CD14-positive monocyte (primary cell): ENCODE data around the gene CRB2. TPM values are rescaled to one million over a fixed set of nuclear protein-coding genes. Genes with fewer than 3 reads are reported as not detected.

Experiments
- DNase-seq, 3 donors: peaks; one replicate each; pipeline ENCODE4 v3.0.0-alpha.2; 2011 to 2022
- H2AFZ ChIP-seq: 2 replicates; pipeline ENCODE4 v1.6.0; 2012; ENCODE audit warnings: mild to moderate bottlenecking, low read depth, low read length, inconsistent platforms; ENCODE audit not compliant: insufficient read depth, poor library complexity, severe bottlenecking
- H3K27ac ChIP-seq, 2 donors: 1 replicate in 1 of 2; 2 replicates in 1 of 2; pipeline ENCODE4 v1.5.1; 2012 to 2013; ENCODE audit warnings: low read length in 2 of 2, control low read depth in 1 of 2, inconsistent platforms in 1 of 2, low read depth in 1 of 2, mild to moderate bottlenecking in 1 of 2
- H3K27me3 ChIP-seq, 2 donors: one replicate each; pipeline versions ENCODE4 v1.6.0 to v1.6.1; 2011 to 2013; ENCODE audit warnings: low read length in 2 of 2; ENCODE audit not compliant: control insufficient read depth in 2 of 2, insufficient read depth in 2 of 2
- H3K36me3 ChIP-seq, 2 donors: replicated peaks in 1 of 2; 1 replicate in 1 of 2; 2 replicates in 1 of 2; pipeline versions ENCODE4 v1.5.1 to v1.6.1; 2012 to 2013; ENCODE audit warnings: low read length in 2 of 2, control low read depth in 1 of 2, inconsistent platforms in 1 of 2, mild to moderate bottlenecking in 1 of 2; ENCODE audit not compliant: insufficient read depth in 2 of 2, control insufficient read depth in 1 of 2
- H3K4me1 ChIP-seq, 2 donors: 1 replicate in 1 of 2; 2 replicates in 1 of 2; pipeline versions ENCODE4 v1.5.1 to v1.6.1; 2012 to 2013; ENCODE audit warnings: low read length in 2 of 2, control low read depth in 1 of 2, inconsistent platforms in 1 of 2, mild to moderate bottlenecking in 1 of 2, moderate library complexity in 1 of 2; ENCODE audit not compliant: insufficient read depth in 2 of 2, control insufficient read depth in 1 of 2
- H3K4me2 ChIP-seq: replicated peaks from 2 replicates; pipeline ENCODE3; 2012; ENCODE audit warnings: low read length, moderate library complexity, mild to moderate bottlenecking; ENCODE audit not compliant: poor library complexity, severe bottlenecking; ENCODE audit errors: extremely low read depth
- H3K4me3 ChIP-seq, 3 experiments: fragments of 200-600 bp in 1 of 3; sonication (generic) in 1 of 3; replicated peaks in 1 of 3; 1 replicate in 2 of 3; 2 replicates in 1 of 3; pipeline ENCODE4 v1.5.1; 2011 to 2013; ENCODE audit warnings: low read length in 3 of 3, mild to moderate bottlenecking in 3 of 3, control low read depth in 2 of 3, low read depth in 2 of 3, inconsistent platforms in 1 of 3, moderate library complexity in 1 of 3
- H3K79me2 ChIP-seq: 2 replicates; pipeline ENCODE4 v1.6.0; 2012; ENCODE audit warnings: mild to moderate bottlenecking, control low read depth, inconsistent platforms, low read length, moderate library complexity; ENCODE audit not compliant: insufficient read depth
- H3K9ac ChIP-seq: 2 replicates; pipeline ENCODE4 v1.6.0; 2017; ENCODE audit warnings: low read length, mild to moderate bottlenecking; ENCODE audit not compliant: insufficient read depth, poor library complexity, severe bottlenecking
- H3K9me3 ChIP-seq, 2 donors: replicated peaks in 1 of 2; 1 replicate in 1 of 2; 2 replicates in 1 of 2; pipeline versions ENCODE4 v1.5.1 to v1.6.1; 2012 to 2013; ENCODE audit warnings: low read length in 2 of 2, control low read depth in 1 of 2; ENCODE audit not compliant: control insufficient read depth in 1 of 2, insufficient read depth in 1 of 2
- H4K20me1 ChIP-seq: 2 replicates; pipeline ENCODE4 v1.6.0; 2012; ENCODE audit warnings: mild to moderate bottlenecking, low read length, control low read depth, moderate library complexity; ENCODE audit not compliant: insufficient read depth
- H3K27ac Mint-ChIP-seq, 7 donors: one replicate each; pipeline ENCODE4 v1.8.0; 2020; ENCODE audit warnings: mild to moderate bottlenecking in 7 of 7, mixed read lengths in 7 of 7, moderate library complexity in 6 of 7, inconsistent platforms in 2 of 7
- H3K27me3 Mint-ChIP-seq, 3 donors: one replicate each; pipeline ENCODE4 v1.8.0; 2021 to 2022; ENCODE audit warnings: low read depth in 3 of 3, mild to moderate bottlenecking in 3 of 3, mixed read lengths in 3 of 3, moderate library complexity in 3 of 3, inconsistent platforms in 1 of 3
- H3K36me3 Mint-ChIP-seq, 2 donors: one replicate each; pipeline ENCODE4 v1.8.0; 2020; ENCODE audit warnings: mixed read lengths in 2 of 2, inconsistent platforms in 1 of 2, mild to moderate bottlenecking in 1 of 2
- H3K4me1 Mint-ChIP-seq: one replicate; pipeline ENCODE4 v1.8.0; 2020; ENCODE audit warnings: mild to moderate bottlenecking, mixed read lengths
- H3K4me3 Mint-ChIP-seq, 2 donors: one replicate each; pipeline ENCODE4 v1.8.0; 2020; ENCODE audit warnings: mild to moderate bottlenecking in 2 of 2, mixed read lengths in 2 of 2, moderate library complexity in 1 of 2
- H3K9me3 Mint-ChIP-seq, 7 donors: one replicate each; pipeline ENCODE4 v1.8.0; 2020 to 2022; ENCODE audit warnings: mixed read lengths in 7 of 7, mild to moderate bottlenecking in 6 of 7, moderate library complexity in 6 of 7, inconsistent platforms in 2 of 7
- CTCF ChIP-seq: fragments of 200-600 bp; IDR thresholded peaks from one replicate; pipeline ENCODE4 v1.8.0; 2022; ENCODE audit warnings: antibody characterized with exemption, mild to moderate bottlenecking
- WGBS: methylation state at CpG from one replicate; pipeline ENCODE4 v1.1.5; 2013; ENCODE audit warnings: missing lambda C conversion rate; ENCODE audit not compliant: insufficient coverage; 5-methylcytosine and 5-hydroxymethylcytosine counted together
- intact Hi-C, 2 donors: fragments of 100-400 bp; cut with micrococcal nuclease; formaldehyde crosslinking; loops; one replicate each; pipeline versions ENCODE4 v1.15.0 to v1.15.1; 2023
- polyA plus RNA-seq, 3 donors: library from polyadenylated mRNA; depleted of rRNA in 1 of 3; unstranded in 2 of 3; stranded (reverse) in 1 of 3; fragments of 300-500 nt in 2 of 3; fragments of >200 nt in 1 of 3; fragmentation: Illumina TruSeq in 2 of 3; gene quantifications; 1 replicate in 2 of 3; 2 replicates in 1 of 3; pipeline ENCODE4 v1.2.3, GENCODE V29; 2012 to 2021

Gene CRB2
- polyA plus RNA-seq, 3 donors, result not detected

GRCh38 chr9:123421186-123421585, 65.2 kb downstream of the CRB2 start:
- H3K9me3 Mint-ChIP-seq, result no peaks in the 10 kb centered on the region
- H3K9me3 ChIP-seq, result no peaks in the 10 kb centered on the region
- peaks cover 2% of the 10 kb centered on the region for H3K4me1 Mint-ChIP-seq
- no peak overlapping the region for H2AFZ ChIP-seq
- intact Hi-C loops, result no loop called here
- no peak overlapping the region for H3K9ac ChIP-seq
- H3K79me2 ChIP-seq, result no peaks in the 10 kb centered on the region
- no peak overlapping the region for H3K4me3 Mint-ChIP-seq
- H3K27ac ChIP-seq, result no peak overlapping the region
- H4K20me1 ChIP-seq, result peaks cover 28% of the 10 kb centered on the region
- 97% methylated on average over 12 of the region's 13 CpGs for WGBS
- H3K27ac Mint-ChIP-seq, result no peak overlapping the region
- peaks cover 87 to 100% of the 10 kb centered on the region in 2 donors for H3K36me3 ChIP-seq
- peaks cover 0 to 6% (median 3%) of the 10 kb centered on the region in 3 donors for H3K27me3 Mint-ChIP-seq
- H3K4me3 ChIP-seq, result no peak overlapping the region
- peaks cover 0 to under 1% of the 10 kb centered on the region in 2 donors for H3K4me1 ChIP-seq
- DNase-seq, result no peak
- no peak overlapping the region for H3K4me2 ChIP-seq
- H3K36me3 Mint-ChIP-seq, result peaks cover 92 to 94% of the 10 kb centered on the region in 2 donors
- no peak for TF ChIP-seq CTCF
- H3K27me3 ChIP-seq, result no peaks in the 10 kb centered on the region

- no peak for TF ChIP-seq CTCF
- peaks cover 9% of the 10 kb centered on the region for H3K4me1 Mint-ChIP-seq
- Histone ChIP-seq H3K4me3 (no peak overlapping the region), H3K4me2 (no peak overlapping the region), H3K27ac (no peak overlapping the region), H3K9ac (no peak overlapping the region), H3K36me3 (peaks cover 85 to 100% of the 10 kb centered on the region in 2 donors), H4K20me1 (peaks cover 36% of the 10 kb centered on the region), H3K79me2 (no peaks in the 10 kb centered on the region), H3K27me3 (no peaks in the 10 kb centered on the region), H2AFZ (no peak overlapping the region), H3K4me1 (peaks cover 2 to 7% of the 10 kb centered on the region in 2 donors), H3K9me3 (no peaks in the 10 kb centered on the region)
- intact Hi-C loops, result no loop called here
- H3K9me3 Mint-ChIP-seq, result no peaks in the 10 kb centered on the region
- DNase-seq, result no peak
- WGBS, result 95% methylated on average over 6 of the region's 8 CpGs
- H3K27ac Mint-ChIP-seq, result peak overlapping the region in 1 of 7 donors; percentile 39
- peaks cover 88 to 94% of the 10 kb centered on the region in 2 donors for H3K36me3 Mint-ChIP-seq
- peaks cover 0 to 5% (median 3%) of the 10 kb centered on the region in 3 donors for H3K27me3 Mint-ChIP-seq
- H3K4me3 Mint-ChIP-seq, result no peak overlapping the region
These were observed 65.9 kb downstream of the CRB2 start for GRCh38 chr9:123421801-123422455.
